ENCODE data around the gene PRLR.

- TF ChIP-seq CTCF (IDR thresholded peaks at IDR 0.05 in 2 of 3, conservative IDR thresholded peaks at IDR 0.05 in 1 of 3; ENCODE audit: control insufficient read depth in 2 of 3, extremely low read depth in 1 of 3, insufficient read depth in 1 of 3, low read depth in 3 of 3, low read length in 3 of 3) (no peak), PAX5 (IDR thresholded peaks at IDR 0.05; ENCODE audit: borderline replicate concordance, low read depth, low read length) (no peak), CREB1 (IDR thresholded peaks at IDR 0.05; ENCODE audit: low read depth) (no peak), MYC (IDR thresholded peaks at IDR 0.05; ENCODE audit: insufficient read depth, insufficient read length, insufficient replicate concordance, low read length, severe bottlenecking) (no peak), POLR2A (IDR thresholded peaks at IDR 0.05; ENCODE audit: low read depth, low read length) (no peak), EP300 (IDR thresholded peaks at IDR 0.05; ENCODE audit: borderline replicate concordance in 1 of 2, control insufficient read depth in 1 of 2, low read depth in 2 of 2, low read length in 2 of 2) (no peak), RAD21 (IDR thresholded peaks at IDR 0.05; ENCODE audit: insufficient read depth, low read depth, low read length) (no peak), RCOR1 (conservative IDR thresholded peaks at IDR 0.05; ENCODE audit: low read depth, low read length) (no peak), JUNB (IDR thresholded peaks at IDR 0.05) (no peak)
Observed at GRCh38 chr5:35082530-35082929, 147.8 kb downstream of the PRLR start.
